ENCODE results near the gene CNOT10.

GRCh38 chr3:32815841-32816438, 131.0 kb downstream of the CNOT10 start:
- TF ChIP-seq POLR2A (IDR thresholded peaks at IDR 0.05) (no peak), CTCF (IDR thresholded peaks at IDR 0.05) (no peak), POLR2AphosphoS5 (IDR thresholded peaks at IDR 0.05; ENCODE audit: insufficient read depth in 1 of 2, low read depth in 1 of 2) (no peak)

All from vagina (tissue), 2 donors.